ENCODE data around the gene LHX1. TPM values are rescaled to one million over a fixed set of nuclear protein-coding genes. Genes with fewer than 3 reads are reported as not detected.

The LHX1 gene
- polyA plus RNA-seq, 12 donors = 0.07 to 0.53 (median 0.15) TPM; not detected in 8

DNA sequence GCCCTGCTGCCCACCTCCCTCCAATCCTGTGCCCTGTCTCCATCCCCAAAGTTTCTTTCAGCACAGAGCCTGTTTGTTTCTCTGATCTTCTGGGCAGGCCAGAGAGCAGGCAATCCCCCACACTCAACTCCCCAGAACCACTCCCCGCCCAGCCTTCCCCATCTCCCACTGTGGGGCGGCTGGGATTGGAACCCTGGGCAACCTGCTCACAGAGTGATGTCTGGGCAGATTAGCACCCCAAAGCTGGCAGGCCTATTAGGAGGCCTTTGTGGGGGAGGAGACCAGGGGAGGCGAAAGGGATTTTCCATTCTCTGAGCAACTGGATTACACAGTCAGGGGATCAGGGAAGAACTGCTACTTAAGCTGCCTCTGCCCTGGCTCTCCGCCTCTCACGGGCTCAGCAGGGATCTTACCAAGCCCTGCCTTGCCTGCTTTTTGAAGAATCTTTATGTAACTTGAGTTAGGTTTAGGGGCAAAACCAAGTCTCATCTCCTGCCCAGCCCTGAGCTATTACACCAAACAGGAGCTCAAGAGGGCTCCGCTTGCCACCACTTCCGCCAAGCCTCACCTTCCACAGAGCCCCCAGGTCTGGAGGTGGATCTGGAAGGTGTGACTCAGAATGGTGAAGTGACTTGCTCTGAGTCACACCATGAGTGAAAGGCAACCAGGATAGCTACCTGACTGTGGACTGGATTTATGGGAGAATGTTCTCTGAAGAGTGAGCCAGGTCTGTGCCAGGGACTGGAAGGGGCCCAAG is 16.0 kb upstream of the LHX1 start:
- DNase-seq = no peak

DNA sequence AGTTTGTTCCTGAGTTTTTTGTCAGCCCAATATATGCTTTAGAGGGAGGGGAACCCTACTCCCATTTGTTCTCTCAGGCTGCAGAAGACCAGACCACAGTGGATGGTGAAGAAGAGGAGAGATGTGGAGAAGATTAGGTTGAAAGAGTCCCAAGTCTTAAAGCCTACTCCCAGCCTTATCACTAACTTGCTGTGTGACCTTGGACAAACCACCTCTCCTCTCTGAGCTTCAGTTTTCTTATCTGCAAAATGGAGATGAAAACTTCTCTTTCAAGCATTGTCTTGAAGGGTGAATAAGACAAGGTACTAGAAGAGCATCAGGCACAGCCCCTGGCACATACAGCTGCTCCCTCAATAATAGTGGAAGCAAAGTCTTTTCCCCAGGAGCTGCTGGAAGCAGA is 15.1 kb upstream of the LHX1 start:
- no peak for DNase-seq

DNA sequence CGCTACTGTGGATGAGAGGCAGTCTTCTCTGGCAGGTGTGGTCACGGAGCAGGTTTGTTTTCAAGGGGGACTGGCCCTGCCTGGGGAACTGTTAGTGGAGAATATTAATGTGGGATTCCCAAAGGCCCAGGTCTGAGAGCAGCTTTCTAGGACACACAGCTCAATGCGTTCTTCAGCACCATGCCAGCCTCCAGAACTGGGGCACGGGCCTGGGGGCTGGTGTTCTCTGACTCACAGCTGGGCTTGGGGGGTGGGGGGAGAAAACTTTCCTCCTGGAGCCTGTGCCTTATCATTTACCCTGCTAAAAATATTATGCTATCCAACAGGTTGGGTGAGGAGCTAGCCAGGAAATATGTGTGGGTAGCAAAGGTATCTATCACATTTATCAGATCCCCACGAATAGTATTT is 13.5 kb upstream of the LHX1 start:
- no peak for DNase-seq

DNA sequence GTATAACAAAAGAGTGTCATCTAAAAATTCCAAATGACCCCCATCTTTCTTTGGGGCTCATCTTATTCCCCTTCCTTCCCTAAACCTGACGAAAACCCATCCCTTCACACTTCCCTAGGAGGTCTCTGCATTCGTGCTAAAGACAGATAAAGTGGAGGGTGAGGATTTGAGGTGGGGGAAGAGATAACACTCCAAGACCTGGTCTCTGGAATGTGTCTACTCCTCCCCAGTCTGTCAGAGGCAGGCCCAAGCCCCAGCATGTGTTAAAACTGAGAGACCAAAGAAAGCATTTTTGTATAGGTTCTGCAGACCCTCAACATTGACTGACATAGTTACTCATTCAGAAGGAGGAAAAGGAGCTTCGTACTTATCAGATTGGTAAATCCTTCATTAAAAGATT is 11.0 kb upstream of the LHX1 start:
- DNase-seq = no peak

DNA sequence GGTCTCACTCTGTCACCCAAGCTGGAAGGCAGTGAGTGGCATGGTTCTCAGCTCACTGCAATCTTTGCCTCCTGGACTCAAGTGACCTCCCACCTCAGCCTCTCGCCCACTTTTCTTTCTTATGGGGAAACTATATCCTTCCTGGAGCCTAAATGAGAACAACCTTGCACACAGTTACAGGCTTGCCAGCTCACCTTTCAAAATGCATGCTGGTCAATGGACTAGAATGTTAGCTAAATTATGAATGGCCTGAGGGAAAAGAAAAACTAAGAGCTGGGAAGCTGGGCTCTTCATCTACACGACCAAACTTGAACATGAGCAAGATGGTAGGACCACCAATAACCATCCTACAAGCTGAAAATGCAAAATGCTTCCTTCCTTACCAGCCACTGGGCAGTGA is 10.6 kb upstream of the LHX1 start:
- no peak for DNase-seq

DNA sequence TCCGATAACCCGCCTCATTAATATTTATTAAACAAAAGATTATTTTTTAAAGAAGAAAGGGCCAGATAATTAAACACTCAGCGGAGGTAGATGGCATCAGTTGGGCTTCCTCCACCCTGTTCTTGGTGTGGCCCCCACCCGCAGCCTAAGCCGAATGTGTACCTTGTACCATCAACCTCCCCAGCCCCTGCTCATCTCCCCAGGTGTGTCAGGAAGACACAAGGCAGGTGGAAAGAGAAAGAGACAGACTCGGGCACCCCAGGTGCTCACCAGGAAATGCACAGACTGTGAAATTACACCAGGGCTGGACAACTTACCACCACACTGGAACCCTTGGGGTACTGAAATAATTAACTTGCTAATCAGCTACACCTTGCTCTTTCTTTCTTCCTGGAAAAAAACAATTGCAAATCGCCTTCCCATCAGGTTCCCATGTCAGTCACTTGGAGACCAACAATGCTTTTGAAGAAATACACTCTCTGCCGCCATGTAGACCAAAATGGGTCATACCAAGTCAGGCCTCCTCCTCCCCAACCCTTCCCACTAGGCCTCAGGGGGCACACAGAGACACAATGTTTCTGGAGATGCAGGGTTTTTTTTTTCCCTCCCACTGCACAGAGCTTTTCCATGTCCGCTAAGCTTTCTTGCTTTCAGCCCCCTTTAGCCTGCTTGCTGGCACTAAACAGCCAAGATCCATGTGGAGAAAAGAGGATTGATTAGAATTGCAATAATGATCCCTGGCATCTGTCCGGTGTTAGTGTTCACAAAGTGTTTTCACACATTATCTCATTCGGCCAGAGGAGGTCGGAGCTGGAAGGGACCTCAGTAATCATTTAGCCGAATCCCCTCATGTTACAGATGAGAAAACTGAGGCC is 8.6 kb upstream of the LHX1 start:
- DNase-seq = no peak

DNA sequence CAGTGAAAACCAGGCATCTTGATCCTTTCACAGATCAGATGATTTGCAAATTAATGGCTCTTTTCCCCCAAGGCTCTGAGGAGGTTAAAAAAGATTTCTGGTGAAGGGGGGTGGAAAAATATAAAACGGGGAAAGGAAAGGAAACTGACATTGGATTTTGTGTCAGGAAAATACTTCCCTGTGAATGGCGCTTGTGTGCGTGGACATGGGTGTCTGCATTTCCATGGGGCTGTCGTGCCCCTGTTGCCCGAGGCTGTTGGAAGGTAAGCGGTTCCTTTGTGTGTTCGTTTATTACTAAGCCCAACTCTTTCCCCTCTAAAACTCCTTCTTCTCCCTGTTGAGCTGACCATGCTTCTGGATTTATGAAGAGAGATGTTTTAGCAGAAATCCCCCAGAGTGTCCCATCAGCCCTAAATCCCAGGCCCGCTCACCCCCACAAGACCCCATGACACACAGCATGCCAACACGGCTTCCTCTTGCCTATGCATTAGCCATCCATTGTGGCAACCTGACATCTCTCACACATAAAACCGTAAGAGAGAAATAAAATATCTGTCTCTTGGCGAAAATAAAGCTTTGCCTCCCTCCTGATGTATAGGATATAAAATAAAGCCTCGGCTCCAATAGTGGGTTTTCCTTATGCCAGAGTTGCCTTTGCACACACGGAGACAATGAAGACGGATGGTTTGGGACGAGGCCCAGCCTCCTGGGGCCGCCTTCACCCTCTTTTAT is 7.3 kb upstream of the LHX1 start:
- DNase-seq = no peak

DNA sequence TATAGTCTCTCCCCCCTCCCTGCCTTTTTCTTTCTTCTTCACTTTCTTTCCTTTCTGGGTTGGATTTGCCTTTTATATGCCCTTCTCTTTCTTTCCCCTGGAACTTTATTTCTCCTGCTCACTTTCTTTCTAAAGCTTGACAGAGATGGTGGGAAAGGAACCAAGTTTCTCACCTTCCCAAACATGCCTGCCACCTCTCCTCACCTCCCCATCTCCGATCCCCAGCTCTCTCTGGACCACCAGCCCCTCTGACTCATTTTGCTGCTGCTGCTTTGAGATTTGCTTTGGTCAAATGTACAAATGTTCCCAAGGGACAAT is 6.7 kb upstream of the LHX1 start:
- DNase-seq = no peak

DNA sequence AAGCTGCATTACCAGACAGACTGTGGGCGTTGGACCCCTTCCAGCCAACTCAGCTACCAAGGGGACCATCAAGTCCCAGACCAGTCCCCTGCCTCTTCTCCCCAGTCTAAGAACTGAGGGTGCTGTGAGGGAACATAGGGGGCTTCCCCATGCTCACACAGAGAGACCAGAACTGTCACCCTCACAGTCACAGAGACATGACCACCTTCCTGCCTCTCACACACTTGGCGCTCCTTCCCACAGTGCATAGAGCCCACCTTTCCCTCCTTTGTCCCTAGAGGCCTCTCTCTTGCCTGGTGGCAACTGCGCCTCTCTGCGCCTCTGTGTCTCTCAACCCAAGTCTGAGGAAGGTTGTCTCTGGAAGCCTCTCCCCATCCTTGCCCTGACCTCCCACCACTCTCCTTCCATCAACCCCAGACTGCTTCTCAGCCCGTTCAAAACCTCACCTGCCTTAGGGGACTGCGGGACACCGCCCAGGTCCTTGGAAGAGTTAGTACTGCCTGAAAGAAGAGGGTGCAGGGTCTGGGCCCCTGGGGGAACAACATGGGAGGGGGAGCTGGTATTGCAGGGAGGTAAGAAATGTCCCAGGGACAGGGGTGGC is 6.1 kb upstream of the LHX1 start:
- no peak for DNase-seq

DNA sequence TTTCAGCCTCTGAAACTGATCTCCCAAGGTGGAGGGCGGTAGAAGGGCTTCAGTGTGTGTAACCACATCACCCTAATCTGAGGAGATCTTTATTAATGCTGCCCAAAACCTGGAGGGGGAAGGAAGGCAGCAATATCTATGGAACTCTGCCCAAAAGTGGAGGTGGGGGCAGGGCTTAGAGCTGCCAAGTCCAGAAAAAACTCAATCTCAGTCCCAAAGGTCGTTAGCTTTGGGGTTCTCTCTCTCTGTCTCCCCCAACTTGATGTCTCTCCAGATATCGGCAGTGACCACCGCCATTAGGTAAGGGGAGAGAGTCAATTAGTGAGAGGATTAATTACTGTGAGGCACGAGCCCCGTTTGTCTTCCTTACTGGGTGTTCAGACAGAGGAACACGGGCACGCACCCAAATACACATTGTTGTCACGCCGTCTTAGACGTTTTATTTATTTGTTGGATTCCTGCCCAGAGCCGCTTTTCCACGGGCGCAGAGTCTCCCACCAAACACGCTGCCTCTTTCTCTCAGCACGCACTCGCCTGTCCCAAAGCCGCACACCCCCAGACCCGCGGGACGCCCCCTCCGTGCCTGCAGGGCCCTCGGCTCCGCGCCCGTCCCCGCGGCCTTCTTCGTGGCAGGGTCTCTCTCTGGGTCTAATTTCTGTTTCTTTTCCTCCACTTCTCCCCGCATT is 5.4 kb upstream of the LHX1 start:
- DNase-seq = no peak

DNA sequence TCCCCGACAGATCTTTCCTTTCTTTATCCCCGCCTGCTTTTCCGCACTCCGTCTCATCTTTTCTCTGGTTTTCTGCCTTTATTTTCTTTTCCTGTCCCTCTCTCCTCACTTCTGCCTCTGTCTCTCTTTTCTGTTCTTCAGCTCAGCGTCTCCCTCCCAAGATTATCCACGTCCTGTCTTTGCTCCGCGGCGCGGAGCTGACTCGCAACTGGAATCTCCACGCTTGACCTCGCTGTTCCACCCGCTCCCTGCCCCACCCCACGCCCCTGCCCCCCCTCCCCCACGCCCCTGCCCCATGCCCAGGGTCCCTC is 4.9 kb upstream of the LHX1 start:
- DNase-seq = no peak

DNA sequence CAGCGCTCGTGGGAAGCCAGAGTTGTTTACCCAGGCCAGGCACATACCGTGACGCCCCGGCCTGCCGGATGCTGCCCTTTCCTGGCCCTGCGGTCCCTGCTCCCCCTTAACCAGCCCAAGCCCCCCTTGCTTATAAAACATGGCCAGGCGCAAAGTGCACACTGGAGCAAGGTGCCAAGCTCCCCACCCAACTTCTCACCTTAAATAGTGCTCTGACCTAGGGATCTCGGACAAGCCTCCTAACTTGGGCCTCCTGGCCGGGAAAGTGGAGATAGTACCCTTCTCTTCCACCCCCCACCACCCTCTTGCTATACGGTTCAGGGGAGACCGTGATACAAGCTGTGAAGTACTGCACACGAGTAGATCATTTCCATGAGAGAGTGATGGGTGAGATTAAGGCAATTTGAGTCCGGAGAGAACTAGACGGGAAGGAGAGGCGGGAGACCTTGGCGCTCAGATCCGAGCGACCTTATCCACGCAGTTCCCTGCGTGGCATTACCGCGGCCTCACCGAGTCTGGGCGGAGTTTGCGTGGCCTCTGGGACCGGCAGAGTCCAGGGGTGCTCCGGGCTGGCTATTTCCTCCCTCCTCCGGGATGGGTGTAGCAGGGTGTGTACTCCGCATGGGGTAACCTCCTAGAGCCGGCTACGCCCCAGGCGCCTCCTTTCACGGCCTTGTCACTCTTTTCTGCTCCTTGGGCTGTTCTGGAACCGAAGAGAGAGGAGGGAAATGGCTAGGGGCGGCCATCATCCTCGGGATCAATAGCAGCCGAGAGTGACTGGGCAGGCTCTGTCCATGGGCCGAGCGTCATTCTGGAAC is 4.4 kb upstream of the LHX1 start:
- DNase-seq = no peak

DNA sequence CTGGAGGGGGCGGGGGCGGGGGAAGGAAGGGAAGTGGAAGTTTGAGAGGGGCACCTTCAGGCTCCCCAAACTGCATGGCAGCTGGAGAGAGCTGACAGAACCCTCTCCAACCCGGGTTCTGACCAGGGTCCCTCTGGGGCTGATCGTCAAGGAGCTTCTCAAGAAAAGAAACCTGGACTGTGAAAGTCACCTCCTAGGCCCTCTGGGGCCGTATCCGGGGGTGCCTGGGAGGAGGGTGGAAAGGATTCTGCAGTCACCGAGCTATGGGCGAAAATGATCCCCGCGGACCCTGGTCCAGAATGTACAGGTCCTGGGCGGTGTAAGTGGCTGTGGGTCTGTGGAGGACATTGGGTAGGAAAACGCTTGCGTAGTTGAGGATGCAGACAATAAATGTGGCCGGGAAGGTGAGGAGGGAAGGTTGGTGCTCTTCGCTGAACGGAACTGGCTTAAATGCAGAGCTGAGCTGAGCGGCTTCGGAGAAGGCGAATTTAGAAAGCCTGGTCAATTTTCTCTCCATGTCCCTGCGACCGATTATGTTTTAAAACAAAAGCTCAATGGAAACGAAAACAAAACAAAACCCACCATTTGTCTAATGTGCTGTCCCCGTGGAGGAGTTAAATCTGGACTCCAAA is 3.6 kb upstream of the LHX1 start:
- DNase-seq = no peak

DNA sequence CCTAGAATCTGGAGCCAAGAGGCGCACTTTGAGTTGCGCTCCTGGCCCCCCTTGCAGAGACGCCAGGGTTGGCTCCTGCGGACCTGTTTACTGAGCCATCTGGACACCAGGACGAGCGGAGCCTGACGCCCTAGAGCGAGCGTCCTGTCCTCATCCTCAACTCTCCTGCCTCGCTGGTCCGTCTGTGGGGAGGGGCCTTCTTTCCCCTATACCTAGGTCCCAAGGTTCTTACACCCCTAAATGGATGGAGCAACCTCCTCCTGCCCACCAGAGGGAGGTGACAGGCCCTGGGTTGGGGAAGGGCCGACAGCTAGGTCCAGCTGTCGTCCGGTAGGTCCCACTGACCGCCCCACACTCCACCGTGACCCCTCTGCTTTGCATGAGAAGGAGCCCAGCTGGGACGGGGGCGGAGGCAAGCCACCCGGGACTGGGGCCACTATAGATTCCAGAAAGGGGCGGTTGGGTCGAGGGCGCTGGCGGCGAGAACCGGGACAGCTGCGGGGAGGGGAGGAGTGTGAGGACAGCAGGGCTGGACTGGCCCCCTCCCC is 3.1 kb upstream of the LHX1 start:
- no peak for DNase-seq

DNA sequence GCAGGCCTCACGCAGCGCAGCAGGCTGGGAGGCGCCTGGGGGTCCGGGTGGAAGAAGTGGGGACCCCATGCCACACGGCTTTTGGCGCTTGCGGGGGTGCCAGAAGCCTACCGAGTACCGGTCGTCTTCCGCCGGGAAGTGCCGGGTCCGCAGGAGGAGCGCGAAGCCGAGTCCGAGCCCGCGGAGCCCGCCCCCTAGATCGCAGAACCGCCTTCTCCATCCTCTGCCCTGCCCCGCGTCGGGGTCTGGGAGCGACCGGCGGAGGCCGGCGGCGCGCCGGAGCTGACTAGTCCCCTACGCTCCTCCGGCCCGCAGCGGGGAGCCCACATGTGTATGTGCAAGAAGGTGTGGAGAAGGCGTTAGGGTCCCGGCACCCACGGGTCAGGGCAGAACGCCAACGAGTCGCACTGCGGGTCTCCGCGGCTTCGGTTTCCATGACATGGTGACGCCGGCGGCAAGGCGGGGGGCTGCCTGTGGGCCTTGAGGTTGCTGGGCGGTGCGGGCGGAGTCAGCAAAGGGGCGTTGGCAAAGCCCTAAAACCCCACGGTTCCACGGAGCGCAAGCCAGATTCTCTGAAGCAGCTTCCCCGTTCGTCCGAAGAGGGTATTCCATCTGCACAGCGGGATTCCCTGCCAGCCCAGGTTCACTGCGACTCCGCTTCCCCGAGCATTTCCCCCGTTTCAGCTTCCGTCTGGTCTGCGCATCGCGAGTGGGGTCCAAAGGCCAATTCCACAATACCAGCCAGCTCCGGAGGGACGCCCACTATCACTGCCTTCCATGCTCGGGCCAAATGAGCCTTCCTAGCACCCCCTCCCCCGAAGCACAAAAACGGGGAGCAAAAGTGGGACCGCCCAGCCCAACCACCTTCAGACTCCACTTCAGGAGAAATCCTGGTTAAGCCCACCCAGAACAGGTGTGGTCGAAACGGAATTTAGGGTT is 2.3 kb upstream of the LHX1 start:
- no peak for DNase-seq

DNA sequence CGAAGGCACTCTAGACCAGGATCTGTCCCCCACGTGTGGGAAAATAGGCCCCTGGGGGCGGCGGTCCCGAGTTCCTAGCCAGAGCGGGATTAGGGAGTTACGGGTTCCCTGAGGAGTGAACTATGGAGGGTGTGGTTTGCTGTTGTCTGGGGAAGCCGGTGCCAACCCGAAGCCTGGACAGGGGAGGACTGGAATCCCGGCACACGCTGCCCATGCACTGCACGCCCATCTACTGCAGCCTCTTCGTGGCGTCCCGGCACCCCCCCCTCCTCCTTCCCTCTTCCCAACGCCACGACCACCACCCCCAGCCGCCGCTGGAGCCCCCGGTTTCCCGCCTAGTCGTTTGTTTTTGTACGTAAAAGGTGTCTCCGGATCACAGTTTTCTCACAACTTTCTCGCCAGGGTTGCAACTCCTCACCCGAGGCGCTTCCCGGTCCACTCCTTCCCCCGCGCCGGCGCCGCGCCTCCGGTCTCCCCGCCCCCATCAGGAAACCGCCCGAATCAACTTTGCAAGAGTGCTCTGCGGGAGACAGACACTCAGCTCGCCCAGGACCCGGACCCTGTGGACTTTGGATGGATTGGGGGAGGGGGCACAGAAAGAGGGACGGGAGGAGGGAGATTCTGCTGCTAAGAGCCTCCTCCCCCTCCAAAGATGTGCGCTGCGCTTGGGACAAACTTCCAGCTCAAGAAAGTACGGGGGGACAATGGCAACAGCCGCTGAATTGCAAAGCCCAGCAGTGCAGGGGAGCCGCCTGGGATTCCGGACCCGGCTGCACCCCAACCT is 1.4 kb upstream of the LHX1 start:
- no peak for DNase-seq

DNA sequence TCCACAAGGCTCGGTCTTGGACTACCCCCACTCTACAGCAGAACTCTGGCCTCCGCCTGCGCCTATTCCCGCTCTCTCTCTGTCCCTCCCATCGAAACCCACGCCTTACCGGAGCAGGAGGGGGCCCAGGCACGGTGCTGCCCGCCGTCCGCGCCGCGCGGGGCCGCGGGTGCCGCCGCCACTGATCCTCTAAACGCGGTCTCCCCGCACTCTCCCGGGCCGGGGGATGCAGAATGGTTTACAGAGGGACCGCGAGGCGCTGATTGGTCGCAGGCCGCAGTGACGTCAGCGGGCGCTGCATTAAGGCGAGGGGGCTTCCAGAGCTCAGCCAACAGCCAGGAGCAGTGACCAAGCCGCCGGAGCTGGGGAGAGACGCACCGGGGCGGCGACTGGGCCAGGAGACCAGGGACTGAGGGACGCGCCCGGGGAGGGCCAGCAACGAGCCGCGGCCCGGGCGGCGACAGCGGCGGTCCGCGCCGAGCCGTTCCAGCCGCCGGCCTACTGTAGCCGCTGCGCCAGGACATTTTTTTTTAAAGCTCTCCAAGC is 747 bp upstream of the LHX1 start:
- no peak for DNase-seq

All from muscle of arm (tissue), 12 donors.